ENCODE data around the gene C2.
"Not testable (repeated sequence)": the region's sequence is repeated elsewhere in the genome, so short reads cannot be mapped to it uniquely, and the experiment has no call there.

Gene C2

GRCh38 chr6:31899882-31900722, 27.4 kb upstream of the C2 start:
- Histone ChIP-seq H3K27ac (ENCODE audit: low read length) (no peak overlapping the region), H3K4me1 (ENCODE audit: control insufficient read depth in 1 of 2, insufficient read depth in 2 of 2, low read length in 2 of 2) (peaks cover 7 to 33% of the 10 kb centered on the region in 2 donors), H3K4me3 (ENCODE audit: low read depth in 1 of 2, low read length in 2 of 2) (no peak overlapping the region), H3K27me3 (ENCODE audit: low read depth, low read length) (no peaks in the 10 kb centered on the region), H3K36me3 (ENCODE audit: control insufficient read depth in 1 of 2, insufficient read depth in 2 of 2, low read length in 2 of 2) (peaks cover under 1 to 11% of the 10 kb centered on the region in 2 donors), H3K9me3 (ENCODE audit: control insufficient read depth in 1 of 2, low read length in 2 of 2) (no peaks in the 10 kb centered on the region)

- Histone ChIP-seq H3K4me3 (ENCODE audit: low read depth in 1 of 2, low read length in 2 of 2) (peak overlapping the region; percentile 21 to 85), H3K27me3 (ENCODE audit: low read depth, low read length) (no peaks in the 10 kb centered on the region), H3K27ac (ENCODE audit: low read length) (no peak overlapping the region), H3K36me3 (ENCODE audit: control insufficient read depth in 1 of 2, insufficient read depth in 2 of 2, low read length in 2 of 2) (peaks cover 0 to 3% of the 10 kb centered on the region in 2 donors), H3K4me1 (ENCODE audit: control insufficient read depth in 1 of 2, insufficient read depth in 2 of 2, low read length in 2 of 2) (peaks cover 7 to 33% of the 10 kb centered on the region in 2 donors), H3K9me3 (ENCODE audit: control insufficient read depth in 1 of 2, low read length in 2 of 2) (no peaks in the 10 kb centered on the region)
Observed at GRCh38 chr6:31900917-31901414, 26.6 kb upstream of the C2 start.

GRCh38 chr6:31901415-31901952, 26.0 kb upstream of the C2 start:
- Histone ChIP-seq H3K9me3 (ENCODE audit: control insufficient read depth in 1 of 2, low read length in 2 of 2) (no peaks in the 10 kb centered on the region), H3K4me1 (ENCODE audit: control insufficient read depth in 1 of 2, insufficient read depth in 2 of 2, low read length in 2 of 2) (peaks cover 7 to 33% of the 10 kb centered on the region in 2 donors), H3K27me3 (ENCODE audit: low read depth, low read length) (no peaks in the 10 kb centered on the region), H3K4me3 (ENCODE audit: low read depth in 1 of 2, low read length in 2 of 2) (peak overlapping the region; percentile 21 to 85), H3K36me3 (ENCODE audit: control insufficient read depth in 1 of 2, insufficient read depth in 2 of 2, low read length in 2 of 2) (no peaks in the 10 kb centered on the region), H3K27ac (ENCODE audit: low read length) (no peak overlapping the region)

- Histone ChIP-seq H3K4me3 (ENCODE audit: low read depth in 1 of 2, low read length in 2 of 2) (peak within 1 kb of the TSS; percentile 71 to 85), H3K27ac (ENCODE audit: low read length) (peak within 1 kb of the TSS; percentile 92), H3K36me3 (ENCODE audit: control insufficient read depth in 1 of 2, insufficient read depth in 2 of 2, low read length in 2 of 2) (no peaks in the 10 kb centered on the region), H3K4me1 (ENCODE audit: control insufficient read depth in 1 of 2, insufficient read depth in 2 of 2, low read length in 2 of 2) (peaks cover 7 to 33% of the 10 kb centered on the region in 2 donors), H3K9me3 (ENCODE audit: control insufficient read depth in 1 of 2, low read length in 2 of 2) (no peaks in the 10 kb centered on the region), H3K27me3 (ENCODE audit: low read depth, low read length) (no peaks in the 10 kb centered on the region)
Observed at GRCh38 chr6:31901953-31902643, 25.4 kb upstream of the C2 start, which contains the start of gene ZBTB12. ZBTB12 (minus strand) TSS chr6:31902086; CDS start chr6:31901305, 781 bp downstream.

GRCh38 chr6:31903957-31904356, 23.6 kb upstream of the C2 start:
- no peaks in the 10 kb centered on the region for H3K9me3 ChIP-seq (ENCODE audit: control insufficient read depth in 1 of 2, low read length in 2 of 2)
- no peak overlapping the region for H3K4me3 ChIP-seq (ENCODE audit: low read depth in 1 of 2, low read length in 2 of 2)
- no peaks in the 10 kb centered on the region for H3K36me3 ChIP-seq (ENCODE audit: control insufficient read depth in 1 of 2, insufficient read depth in 2 of 2, low read length in 2 of 2)
- H3K27ac ChIP-seq (ENCODE audit: low read length) = peak overlapping the region; percentile 2
- no peaks in the 10 kb centered on the region for H3K27me3 ChIP-seq (ENCODE audit: low read depth, low read length)
- peaks cover 4 to 26% of the 10 kb centered on the region in 2 donors for H3K4me1 ChIP-seq (ENCODE audit: control insufficient read depth in 1 of 2, insufficient read depth in 2 of 2, low read length in 2 of 2)

GRCh38 chr6:31905041-31905440, 22.5 kb upstream of the C2 start:
- Histone ChIP-seq H3K36me3 (ENCODE audit: control insufficient read depth in 1 of 2, insufficient read depth in 2 of 2, low read length in 2 of 2) (no peaks in the 10 kb centered on the region), H3K4me1 (ENCODE audit: control insufficient read depth in 1 of 2, insufficient read depth in 2 of 2, low read length in 2 of 2) (peaks cover 4 to 17% of the 10 kb centered on the region in 2 donors), H3K27ac (ENCODE audit: low read length) (no peak overlapping the region), H3K4me3 (ENCODE audit: low read depth in 1 of 2, low read length in 2 of 2) (no peak overlapping the region), H3K27me3 (ENCODE audit: low read depth, low read length) (no peaks in the 10 kb centered on the region), H3K9me3 (ENCODE audit: control insufficient read depth in 1 of 2, low read length in 2 of 2) (no peaks in the 10 kb centered on the region)

- Histone ChIP-seq H3K36me3 (ENCODE audit: control insufficient read depth in 1 of 2, insufficient read depth in 2 of 2, low read length in 2 of 2) (no peaks in the 10 kb centered on the region), H3K4me3 (ENCODE audit: low read depth in 1 of 2, low read length in 2 of 2) (no peak overlapping the region), H3K9me3 (ENCODE audit: control insufficient read depth in 1 of 2, low read length in 2 of 2) (no peaks in the 10 kb centered on the region), H3K4me1 (ENCODE audit: control insufficient read depth in 1 of 2, insufficient read depth in 2 of 2, low read length in 2 of 2) (peaks cover 4 to 9% of the 10 kb centered on the region in 2 donors), H3K27me3 (ENCODE audit: low read depth, low read length) (no peaks in the 10 kb centered on the region), H3K27ac (ENCODE audit: low read length) (no peak overlapping the region)
Observed at GRCh38 chr6:31906122-31906521, 21.4 kb upstream of the C2 start.

- H3K9me3 ChIP-seq (ENCODE audit: control insufficient read depth in 1 of 2, low read length in 2 of 2); H3K27me3 ChIP-seq (ENCODE audit: low read depth, low read length); H3K4me1 ChIP-seq (ENCODE audit: control insufficient read depth in 1 of 2, insufficient read depth in 2 of 2, low read length in 2 of 2); H3K36me3 ChIP-seq (ENCODE audit: control insufficient read depth in 1 of 2, insufficient read depth in 2 of 2, low read length in 2 of 2); H3K27ac ChIP-seq (ENCODE audit: low read length); H3K4me3 ChIP-seq (ENCODE audit: low read depth in 1 of 2, low read length in 2 of 2): not testable (repeated sequence)
Observed at GRCh38 chr6:31906727-31907126, 20.8 kb upstream of the C2 start.

- no peaks in the 10 kb centered on the region for H3K36me3 ChIP-seq (ENCODE audit: control insufficient read depth in 1 of 2, insufficient read depth in 2 of 2, low read length in 2 of 2)
- H3K9me3 ChIP-seq (ENCODE audit: control insufficient read depth in 1 of 2, low read length in 2 of 2) = no peaks in the 10 kb centered on the region
- H3K27ac ChIP-seq (ENCODE audit: low read length) = no peak overlapping the region
- no peaks in the 10 kb centered on the region for H3K27me3 ChIP-seq (ENCODE audit: low read depth, low read length)
- H3K4me1 ChIP-seq (ENCODE audit: control insufficient read depth in 1 of 2, insufficient read depth in 2 of 2, low read length in 2 of 2) = peaks cover 4 to 6% of the 10 kb centered on the region in 2 donors
- H3K4me3 ChIP-seq (ENCODE audit: low read depth in 1 of 2, low read length in 2 of 2) = no peak overlapping the region
Observed at GRCh38 chr6:31907158-31907813, 20.2 kb upstream of the C2 start.

- H3K27me3 ChIP-seq (ENCODE audit: low read depth, low read length); H3K36me3 ChIP-seq (ENCODE audit: control insufficient read depth in 1 of 2, insufficient read depth in 2 of 2, low read length in 2 of 2); H3K4me3 ChIP-seq (ENCODE audit: low read depth in 1 of 2, low read length in 2 of 2); H3K27ac ChIP-seq (ENCODE audit: low read length); H3K4me1 ChIP-seq (ENCODE audit: control insufficient read depth in 1 of 2, insufficient read depth in 2 of 2, low read length in 2 of 2); H3K9me3 ChIP-seq (ENCODE audit: control insufficient read depth in 1 of 2, low read length in 2 of 2): not testable (repeated sequence)
Observed at GRCh38 chr6:31908255-31908654, 19.3 kb upstream of the C2 start.

GRCh38 chr6:31908791-31909190, 18.7 kb upstream of the C2 start:
- Histone ChIP-seq H3K4me1 (ENCODE audit: control insufficient read depth in 1 of 2, insufficient read depth in 2 of 2, low read length in 2 of 2) (no peaks in the 10 kb centered on the region), H3K36me3 (ENCODE audit: control insufficient read depth in 1 of 2, insufficient read depth in 2 of 2, low read length in 2 of 2) (no peaks in the 10 kb centered on the region), H3K27ac (ENCODE audit: low read length) (no peak overlapping the region), H3K27me3 (ENCODE audit: low read depth, low read length) (no peaks in the 10 kb centered on the region), H3K9me3 (ENCODE audit: control insufficient read depth in 1 of 2, low read length in 2 of 2) (no peaks in the 10 kb centered on the region), H3K4me3 (ENCODE audit: low read depth in 1 of 2, low read length in 2 of 2) (no peak overlapping the region)
